Prostate gland (tissue), 2 donors: ENCODE data around the gene PLEKHM3.

Experiments used
- POLR2A ChIP-seq: fragments of 450-650 bp; IDR thresholded peaks from one replicate; pipeline ENCODE4 v1.6.1; 2016; ENCODE audit warnings: antibody characterized with exemption, mild to moderate bottlenecking
- POLR2AphosphoS5 ChIP-seq: sonication (generic); formaldehyde crosslinking; IDR thresholded peaks from one replicate; pipeline ENCODE4 v1.6.1; 2017; ENCODE audit warnings: antibody characterized with exemption
- TF ChIP-seq, protein P1 (sequence below), 4 experiments: fragments of 200-600 bp in 2 of 4; fragments of 450-650 bp in 2 of 4; sonication (generic) in 2 of 4; IDR thresholded peaks; 1 replicate in 3 of 4; 2 replicates in 1 of 4; pipeline ENCODE4 v1.5.1; 2016 to 2019; ENCODE audit warnings: antibody characterized with exemption in 4 of 4, mild to moderate bottlenecking in 2 of 4, moderate library complexity in 2 of 4

GRCh38 chr2:207914716-207915115, 110.6 kb downstream of the PLEKHM3 start:
- TF ChIP-seq, protein P1, sequence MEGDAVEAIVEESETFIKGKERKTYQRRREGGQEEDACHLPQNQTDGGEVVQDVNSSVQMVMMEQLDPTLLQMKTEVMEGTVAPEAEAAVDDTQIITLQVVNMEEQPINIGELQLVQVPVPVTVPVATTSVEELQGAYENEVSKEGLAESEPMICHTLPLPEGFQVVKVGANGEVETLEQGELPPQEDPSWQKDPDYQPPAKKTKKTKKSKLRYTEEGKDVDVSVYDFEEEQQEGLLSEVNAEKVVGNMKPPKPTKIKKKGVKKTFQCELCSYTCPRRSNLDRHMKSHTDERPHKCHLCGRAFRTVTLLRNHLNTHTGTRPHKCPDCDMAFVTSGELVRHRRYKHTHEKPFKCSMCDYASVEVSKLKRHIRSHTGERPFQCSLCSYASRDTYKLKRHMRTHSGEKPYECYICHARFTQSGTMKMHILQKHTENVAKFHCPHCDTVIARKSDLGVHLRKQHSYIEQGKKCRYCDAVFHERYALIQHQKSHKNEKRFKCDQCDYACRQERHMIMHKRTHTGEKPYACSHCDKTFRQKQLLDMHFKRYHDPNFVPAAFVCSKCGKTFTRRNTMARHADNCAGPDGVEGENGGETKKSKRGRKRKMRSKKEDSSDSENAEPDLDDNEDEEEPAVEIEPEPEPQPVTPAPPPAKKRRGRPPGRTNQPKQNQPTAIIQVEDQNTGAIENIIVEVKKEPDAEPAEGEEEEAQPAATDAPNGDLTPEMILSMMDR (IDR thresholded peaks at IDR 0.05) = no peak
- TF ChIP-seq POLR2AphosphoS5 (no peak), POLR2A (no peak)
